ENCODE data around the gene LRRK1. TPM values are rescaled to one million over a fixed set of nuclear protein-coding genes. Genes with fewer than 3 reads are reported as not detected.

LRRK1 gene
- total RNA-seq, 4 donors from 2014 or later = 14.1 to 31.5 (median 16.8) TPM

- no peak for DNase-seq (ENCODE audit: low spot score in 2 of 2)
- WGBS, 2 donors = 92 to 96% methylated on average over 6 of the region's 6 CpGs
- no peaks in the 10 kb centered on the region for H3K9me3 ChIP-seq
- H3K36me3 ChIP-seq = peaks cover 0 to 6% (median 0%) of the 10 kb centered on the region in 3 donors
- H3K4me1 ChIP-seq = peaks cover 0 to 5% (median 0%) of the 10 kb centered on the region in 4 donors
- no peak overlapping the region for H3K27ac ChIP-seq
- TF ChIP-seq POLR2A (IDR thresholded peaks at IDR 0.05) (no peak), CTCF (IDR thresholded peaks at IDR 0.05) (no peak), EP300 (IDR thresholded peaks at IDR 0.05) (no peak)
- H3K27me3 ChIP-seq = no peaks in the 10 kb centered on the region
- H3K4me3 ChIP-seq = no peak overlapping the region
Observed at GRCh38 chr15:101001056-101001455, 81.9 kb downstream of the LRRK1 start.

DNA sequence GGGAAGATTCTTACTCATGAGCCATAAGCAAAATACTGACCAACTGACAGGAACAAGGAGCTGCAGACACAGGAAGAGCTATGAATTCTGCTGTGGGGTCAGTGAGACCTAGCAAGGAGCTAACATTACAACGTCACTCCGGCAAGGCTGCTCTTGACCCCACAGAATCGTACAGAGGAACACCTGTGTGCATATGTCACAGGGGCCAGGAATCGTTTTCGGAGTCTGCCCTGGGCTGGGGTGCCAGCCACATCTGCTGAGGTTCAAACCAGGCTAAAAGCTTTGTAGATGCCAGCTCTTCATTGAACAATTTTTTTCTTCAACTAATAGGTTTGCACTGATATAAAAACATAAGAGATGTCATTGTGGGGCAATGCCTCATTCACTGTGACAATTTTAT lies 82.6 kb downstream of the LRRK1 start:
- no peak for TF ChIP-seq CTCF (IDR thresholded peaks at IDR 0.05)
- TF ChIP-seq POLR2A (IDR thresholded peaks at IDR 0.05) = no peak
- TF ChIP-seq EP300 (IDR thresholded peaks at IDR 0.05) = no peak
- peaks cover 0 to 7% (median 0%) of the 10 kb centered on the region in 4 donors for H3K4me1 ChIP-seq
- DNase-seq (ENCODE audit: low spot score in 2 of 2) = no peak
- no peaks in the 10 kb centered on the region for H3K27me3 ChIP-seq
- peaks cover 0 to 6% (median 0%) of the 10 kb centered on the region in 3 donors for H3K36me3 ChIP-seq
- H3K4me3 ChIP-seq = no peak overlapping the region
- 88 to 93% methylated on average over 5 of the region's 5 CpGs for WGBS, 2 donors
- no peak overlapping the region for H3K27ac ChIP-seq
- H3K9me3 ChIP-seq = no peaks in the 10 kb centered on the region

DNA sequence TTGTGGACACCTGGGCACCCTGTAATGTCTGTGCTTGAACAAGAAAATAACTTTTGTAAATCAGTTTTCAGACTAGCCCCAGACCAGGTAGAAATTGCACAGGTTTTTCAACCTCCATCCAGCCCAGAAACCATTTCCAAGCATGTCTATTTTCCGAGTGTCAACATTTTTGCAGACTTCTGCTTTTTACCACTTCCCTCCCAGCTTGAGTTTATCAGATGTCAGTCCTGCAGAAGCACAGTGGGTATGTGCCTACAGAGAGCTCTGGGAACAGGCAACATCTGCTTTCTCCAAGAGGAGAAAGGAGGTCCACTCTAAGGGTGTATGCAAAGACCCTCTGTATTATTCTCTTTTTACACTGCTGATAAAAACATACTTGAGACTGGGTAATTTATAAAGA lies 83.9 kb downstream of the LRRK1 start:
- DNase-seq (ENCODE audit: low spot score in 2 of 2) = no peak
- Histone ChIP-seq H3K4me1 (peaks cover 0 to 16% (median 0%) of the 10 kb centered on the region in 4 donors), H3K9me3 (no peaks in the 10 kb centered on the region), H3K27ac (no peak overlapping the region), H3K4me3 (no peak overlapping the region), H3K27me3 (no peaks in the 10 kb centered on the region), H3K36me3 (peaks cover 0 to 6% (median 0%) of the 10 kb centered on the region in 3 donors)
- WGBS, 2 donors = 72 to 83% methylated on average over 1 of the region's 1 CpG
- no peak for TF ChIP-seq EP300 (IDR thresholded peaks at IDR 0.05)
- no peak for TF ChIP-seq CTCF (IDR thresholded peaks at IDR 0.05)
- no peak for TF ChIP-seq POLR2A (IDR thresholded peaks at IDR 0.05)

- WGBS, 2 donors = 76 to 84% methylated on average over 4 of the region's 4 CpGs
- Histone ChIP-seq H3K4me3 (no peak overlapping the region), H3K36me3 (peaks cover 0 to 6% (median 0%) of the 10 kb centered on the region in 3 donors), H3K27me3 (no peaks in the 10 kb centered on the region), H3K4me1 (peaks cover 0 to 22% (median 0%) of the 10 kb centered on the region in 4 donors), H3K9me3 (no peaks in the 10 kb centered on the region), H3K27ac (no peak overlapping the region)
- TF ChIP-seq POLR2A (IDR thresholded peaks at IDR 0.05) (no peak), CTCF (IDR thresholded peaks at IDR 0.05) (no peak), EP300 (IDR thresholded peaks at IDR 0.05) (no peak)
- DNase-seq (ENCODE audit: low spot score in 2 of 2) = no peak
Observed at GRCh38 chr15:101003706-101004105, 84.5 kb downstream of the LRRK1 start.

- peaks cover 0 to 6% (median 0%) of the 10 kb centered on the region in 3 donors for H3K36me3 ChIP-seq
- no peaks in the 10 kb centered on the region for H3K9me3 ChIP-seq
- no peak overlapping the region for H3K27ac ChIP-seq
- WGBS, 2 donors = 96% methylated on average over 4 of the region's 4 CpGs
- no peak for DNase-seq (ENCODE audit: low spot score in 2 of 2)
- no peaks in the 10 kb centered on the region for H3K27me3 ChIP-seq
- peaks cover 0 to 20% (median 0%) of the 10 kb centered on the region in 4 donors for H3K4me1 ChIP-seq
- TF ChIP-seq EP300 (IDR thresholded peaks at IDR 0.05) = no peak
- no peak for TF ChIP-seq POLR2A (IDR thresholded peaks at IDR 0.05)
- TF ChIP-seq CTCF (IDR thresholded peaks at IDR 0.05) = no peak
- H3K4me3 ChIP-seq = no peak overlapping the region
Observed at GRCh38 chr15:101004500-101004899, 85.3 kb downstream of the LRRK1 start.
